WERI-Rb-1 (cell line): Measurements from ENCODE around the gene ACTA2.

Experiments used
- DNase-seq: peaks from one replicate; pipeline ENCODE4 v3.0.0-alpha.2; 2020
- H3K27ac ChIP-seq: fragments of 250-450 bp; sonication (Bioruptor Pico); 2 replicates; pipeline ENCODE4 v1.5.1; 2020; ENCODE audit warnings: mild to moderate bottlenecking, moderate library complexity
- H3K27me3 ChIP-seq: fragments of 250-450 bp; sonication (Bioruptor Pico); 2 replicates; pipeline ENCODE4 v1.5.1; 2021; ENCODE audit warnings: mild to moderate bottlenecking, low read depth, moderate library complexity; ENCODE audit not compliant: insufficient read depth, severe bottlenecking
- H3K36me3 ChIP-seq: fragments of 250-450 bp; sonication (Bioruptor Pico); 2 replicates; pipeline ENCODE4 v1.5.1; 2020; ENCODE audit warnings: mild to moderate bottlenecking, moderate library complexity
- H3K4me3 ChIP-seq: 2 replicates; pipeline ENCODE4 v1.5.1; 2011; ENCODE audit warnings: low read depth, mild to moderate bottlenecking, control low read depth, low read length
- H3K9me3 ChIP-seq: fragments of 250-450 bp; sonication (Bioruptor Pico); 2 replicates; pipeline ENCODE4 v1.5.1; 2021; ENCODE audit warnings: mild to moderate bottlenecking, moderate library complexity; ENCODE audit not compliant: severe bottlenecking
- CTCF ChIP-seq: IDR thresholded peaks from 2 replicates; pipeline ENCODE4 v1.5.1; 2011; ENCODE audit warnings: low read depth, mild to moderate bottlenecking, control low read depth, inconsistent platforms, low read length

Gene ACTA2

GRCh38 chr10:88896372-88896993 is 56.1 kb downstream of the ACTA2 start:
- no peaks in the 10 kb centered on the region; the same call in 1 of the 2 replicates for H3K36me3 ChIP-seq
- no peak for TF ChIP-seq CTCF
- DNase-seq: no peak
- H3K27me3 ChIP-seq: no peaks in the 10 kb centered on the region
- no peak overlapping the region for H3K4me3 ChIP-seq
- peak overlapping the region; percentile 25; the same call in 1 of the 2 replicates for H3K27ac ChIP-seq
- H3K9me3 ChIP-seq: no peaks in the 10 kb centered on the region

GRCh38 chr10:88895250-88895649 is 57.3 kb downstream of the ACTA2 start:
- no peaks in the 10 kb centered on the region for H3K9me3 ChIP-seq
- H3K27me3 ChIP-seq: no peaks in the 10 kb centered on the region
- no peaks in the 10 kb centered on the region for H3K36me3 ChIP-seq
- no peak for TF ChIP-seq CTCF
- H3K4me3 ChIP-seq: no peak overlapping the region
- DNase-seq: no peak
- no peak overlapping the region for H3K27ac ChIP-seq

- no peak overlapping the region for H3K4me3 ChIP-seq
- H3K9me3 ChIP-seq: no peaks in the 10 kb centered on the region
- H3K27me3 ChIP-seq: no peaks in the 10 kb centered on the region
- no peak overlapping the region for H3K27ac ChIP-seq
- no peak for TF ChIP-seq CTCF
- H3K36me3 ChIP-seq: no peaks in the 10 kb centered on the region
- no peak for DNase-seq
Observed at GRCh38 chr10:88893611-88894010, 59.0 kb downstream of the ACTA2 start.

GRCh38 chr10:88892222-88892967 is 60.2 kb downstream of the ACTA2 start:
- Histone ChIP-seq H3K36me3 (no peaks in the 10 kb centered on the region), H3K4me3 (no peak overlapping the region), H3K27me3 (no peaks in the 10 kb centered on the region), H3K27ac (no peak overlapping the region), H3K9me3 (no peaks in the 10 kb centered on the region)
- no peak for TF ChIP-seq CTCF
- DNase-seq: no peak

- TF ChIP-seq CTCF: no peak
- Histone ChIP-seq H3K4me3 (no peak overlapping the region), H3K36me3 (no peaks in the 10 kb centered on the region), H3K27me3 (no peaks in the 10 kb centered on the region), H3K9me3 (no peaks in the 10 kb centered on the region), H3K27ac (no peak overlapping the region)
- DNase-seq: no peak
Observed at GRCh38 chr10:88890681-88891381, 61.7 kb downstream of the ACTA2 start.
